ENCODE results near the gene OPN4. TPM values are rescaled to one million over a fixed set of nuclear protein-coding genes. Genes with fewer than 3 reads are reported as not detected.

Gene OPN4
- total RNA-seq, 4 donors from 2014 or later: 0.34 TPM; not detected in 3

DNA sequence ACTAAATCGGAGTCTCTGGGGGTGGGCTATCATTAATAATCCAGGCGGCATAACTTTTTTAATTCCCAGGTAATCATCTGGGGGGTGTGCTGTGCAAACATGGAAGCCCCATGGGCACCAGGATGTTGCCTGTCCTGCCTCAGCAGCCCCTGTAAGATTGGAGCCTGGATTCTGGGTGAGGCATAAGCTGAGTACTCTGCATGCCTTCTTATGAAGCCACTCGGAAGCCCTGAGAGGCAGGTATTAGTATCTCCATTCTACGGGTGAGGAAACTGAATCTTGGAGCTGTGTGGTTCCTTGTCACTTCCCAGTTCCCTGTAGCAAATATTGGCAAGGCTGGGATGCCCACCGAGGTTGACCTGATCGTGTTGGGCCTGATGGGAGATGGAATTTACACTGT lies 7.4 kb upstream of the OPN4 start:
- WGBS: 71% methylated on average over 6 of the region's 6 CpGs

DNA sequence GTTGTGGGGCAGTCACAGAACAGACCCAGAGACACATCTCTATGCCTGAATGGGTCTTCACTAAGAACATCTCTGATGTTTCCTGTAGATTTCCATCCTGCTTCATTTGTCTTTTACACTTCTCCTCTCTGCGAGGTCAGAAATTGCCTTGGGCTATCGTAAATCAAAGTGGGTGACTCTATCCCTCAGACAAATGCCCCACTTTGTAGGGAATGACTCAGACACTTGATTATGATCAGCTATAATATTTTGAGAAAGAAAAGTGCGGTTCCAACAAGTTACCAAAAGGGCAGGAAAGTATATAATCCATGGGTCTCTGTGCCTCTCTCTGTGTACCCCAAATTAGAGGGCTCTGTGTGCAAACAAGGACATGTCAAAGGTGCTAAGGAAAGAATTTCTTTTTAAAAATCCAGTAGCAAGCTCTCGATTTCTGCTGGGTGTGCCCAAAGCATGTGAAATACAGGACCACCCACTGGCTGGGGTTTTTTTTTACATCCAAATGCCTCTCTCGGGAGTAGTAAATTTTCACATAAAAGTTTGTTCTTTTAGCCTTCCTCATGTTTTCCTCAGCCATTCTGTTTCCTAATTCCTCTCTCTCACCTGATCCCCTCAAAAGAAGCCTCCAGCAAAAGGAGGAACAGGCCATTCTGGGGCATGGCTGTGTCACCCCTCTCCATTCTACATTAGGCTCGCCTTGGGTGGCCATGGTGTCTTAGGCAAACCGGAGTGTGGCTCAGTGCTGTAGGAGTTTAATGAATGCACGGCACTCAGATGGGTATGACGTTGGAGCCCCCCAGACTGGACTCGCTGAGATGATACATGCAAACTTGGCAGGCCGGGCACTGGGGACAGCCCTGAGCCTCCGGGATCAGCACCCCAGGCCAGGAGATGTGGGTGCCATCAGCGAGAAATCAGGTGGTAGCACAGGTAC lies 6.3 kb upstream of the OPN4 start:
- Histone ChIP-seq H3K4me3 (no peak overlapping the region), H3K27ac (peak overlapping the region; percentile 18), H3K27me3 (no peaks in the 10 kb centered on the region), H3K4me1 (peaks cover 40% of the 10 kb centered on the region), H3K36me3 (no peaks in the 10 kb centered on the region), H3K9me3 (no peaks in the 10 kb centered on the region)
- WGBS: 60% methylated on average over 13 of the region's 13 CpGs
- TF ChIP-seq POLR2AphosphoS5 (IDR thresholded peaks at IDR 0.05) (no peak), POLR2A (IDR thresholded peaks at IDR 0.05) (no peak), EP300 (IDR thresholded peaks at IDR 0.05) (no peak)
- TF ChIP-seq, protein P1, sequence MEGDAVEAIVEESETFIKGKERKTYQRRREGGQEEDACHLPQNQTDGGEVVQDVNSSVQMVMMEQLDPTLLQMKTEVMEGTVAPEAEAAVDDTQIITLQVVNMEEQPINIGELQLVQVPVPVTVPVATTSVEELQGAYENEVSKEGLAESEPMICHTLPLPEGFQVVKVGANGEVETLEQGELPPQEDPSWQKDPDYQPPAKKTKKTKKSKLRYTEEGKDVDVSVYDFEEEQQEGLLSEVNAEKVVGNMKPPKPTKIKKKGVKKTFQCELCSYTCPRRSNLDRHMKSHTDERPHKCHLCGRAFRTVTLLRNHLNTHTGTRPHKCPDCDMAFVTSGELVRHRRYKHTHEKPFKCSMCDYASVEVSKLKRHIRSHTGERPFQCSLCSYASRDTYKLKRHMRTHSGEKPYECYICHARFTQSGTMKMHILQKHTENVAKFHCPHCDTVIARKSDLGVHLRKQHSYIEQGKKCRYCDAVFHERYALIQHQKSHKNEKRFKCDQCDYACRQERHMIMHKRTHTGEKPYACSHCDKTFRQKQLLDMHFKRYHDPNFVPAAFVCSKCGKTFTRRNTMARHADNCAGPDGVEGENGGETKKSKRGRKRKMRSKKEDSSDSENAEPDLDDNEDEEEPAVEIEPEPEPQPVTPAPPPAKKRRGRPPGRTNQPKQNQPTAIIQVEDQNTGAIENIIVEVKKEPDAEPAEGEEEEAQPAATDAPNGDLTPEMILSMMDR (IDR thresholded peaks at IDR 0.05): no peak
- DNase-seq (ENCODE audit: low spot score in 2 of 2): peak; percentile 60 to 77

More for the DNA sequence above, 7.4 kb upstream of the OPN4 start:
- Histone ChIP-seq H3K4me1 (peaks cover 43% of the 10 kb centered on the region), H3K27me3 (no peaks in the 10 kb centered on the region), H3K36me3 (no peaks in the 10 kb centered on the region), H3K27ac (no peak overlapping the region), H3K4me3 (no peak overlapping the region), H3K9me3 (no peaks in the 10 kb centered on the region)
- no peak for DNase-seq (ENCODE audit: low spot score in 2 of 2)
- TF ChIP-seq, protein P1 (IDR thresholded peaks at IDR 0.05): no peak
- no peak for TF ChIP-seq POLR2AphosphoS5 (IDR thresholded peaks at IDR 0.05)
- no peak for TF ChIP-seq EP300 (IDR thresholded peaks at IDR 0.05)
- no peak for TF ChIP-seq POLR2A (IDR thresholded peaks at IDR 0.05)

DNA sequence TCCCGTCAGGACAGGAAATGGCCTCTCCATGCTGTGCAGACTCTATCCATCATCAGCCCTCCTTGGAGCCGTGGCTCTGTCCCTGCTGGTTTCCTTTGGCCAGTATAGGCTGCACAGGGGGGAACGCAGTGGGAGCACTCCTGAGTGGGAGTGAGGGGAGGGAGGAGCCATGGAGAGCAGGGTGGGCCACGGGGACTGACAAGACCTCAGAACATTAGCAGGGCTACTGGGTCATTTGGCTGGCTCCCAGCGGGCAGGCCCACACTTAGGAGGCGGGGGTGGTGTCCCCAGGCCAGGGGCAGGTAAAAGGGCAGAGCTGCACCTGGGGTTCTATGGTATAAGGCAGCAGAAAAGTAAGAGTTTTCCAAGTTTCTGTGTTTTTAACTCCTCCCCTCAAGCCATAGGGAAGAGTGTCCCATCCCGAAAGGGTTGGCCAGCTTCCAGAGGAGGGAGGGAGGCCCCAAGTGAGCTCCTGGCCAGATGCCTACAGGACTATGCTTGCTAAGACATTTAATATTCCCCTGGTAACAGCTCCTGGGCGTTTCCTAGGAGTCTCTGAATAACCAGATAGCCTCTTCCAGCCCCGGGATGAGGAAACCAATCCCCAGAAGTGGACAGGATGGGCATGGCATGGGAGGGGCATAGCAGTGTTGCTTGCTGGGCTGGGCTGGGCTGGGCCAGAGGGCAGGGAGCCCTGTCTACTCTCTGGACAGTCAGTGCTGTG lies 5.5 kb upstream of the OPN4 start:
- DNase-seq (ENCODE audit: low spot score in 2 of 2): peak; percentile 78 to 84
- no peak overlapping the region for H3K4me3 ChIP-seq
- no peaks in the 10 kb centered on the region for H3K36me3 ChIP-seq
- H3K4me1 ChIP-seq: peaks cover 33% of the 10 kb centered on the region
- peak overlapping the region; percentile 18 for H3K27ac ChIP-seq
- WGBS: 17% methylated on average over 4 of the region's 9 CpGs
- no peaks in the 10 kb centered on the region for H3K9me3 ChIP-seq
- no peak for TF ChIP-seq POLR2A (IDR thresholded peaks at IDR 0.05)
- TF ChIP-seq, protein P1 (IDR thresholded peaks at IDR 0.05): no peak
- no peaks in the 10 kb centered on the region for H3K27me3 ChIP-seq

DNA sequence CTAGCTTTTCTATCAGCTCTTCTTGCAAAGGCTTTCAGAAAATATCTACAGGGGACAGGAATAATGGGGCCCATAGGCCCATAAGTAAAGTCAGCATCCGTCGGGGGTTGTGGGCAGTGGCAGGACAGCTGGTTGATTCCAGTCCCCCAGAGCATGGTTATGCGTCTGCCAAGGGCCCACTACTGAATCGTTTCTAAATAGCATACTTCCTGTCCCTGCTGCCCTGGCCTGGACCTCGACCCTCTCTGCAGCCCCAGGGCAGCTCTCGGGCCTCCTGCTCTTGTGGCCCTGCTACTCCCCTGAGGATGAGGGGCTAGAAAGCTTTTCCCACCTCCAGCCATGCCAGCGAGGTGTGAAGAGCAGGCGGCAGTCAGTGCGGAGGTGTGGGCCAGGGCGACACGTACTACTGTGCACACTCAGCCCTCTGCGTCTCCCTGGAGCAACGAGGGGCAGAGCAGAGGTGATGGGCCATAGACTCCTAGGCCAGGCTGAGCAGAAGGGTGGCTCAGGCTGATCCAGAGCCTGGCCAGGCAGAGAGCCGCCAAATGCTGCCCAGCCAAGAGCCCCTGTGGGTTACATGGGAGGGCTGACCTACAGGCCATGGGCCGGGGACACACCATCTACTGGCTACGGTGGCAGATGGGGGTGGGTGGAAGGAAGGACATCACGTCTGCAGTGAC lies 4.7 kb upstream of the OPN4 start:
- Histone ChIP-seq H3K27ac (no peak overlapping the region), H3K9me3 (no peaks in the 10 kb centered on the region), H3K27me3 (no peaks in the 10 kb centered on the region), H3K4me1 (peaks cover 31% of the 10 kb centered on the region), H3K36me3 (no peaks in the 10 kb centered on the region), H3K4me3 (no peak overlapping the region)
- 69% methylated on average over 12 of the region's 17 CpGs for WGBS
- no peak for TF ChIP-seq EP300 (IDR thresholded peaks at IDR 0.05)
- TF ChIP-seq POLR2AphosphoS5 (IDR thresholded peaks at IDR 0.05): no peak
- TF ChIP-seq POLR2A (IDR thresholded peaks at IDR 0.05): no peak
- TF ChIP-seq, protein P1 (IDR thresholded peaks at IDR 0.05): no peak
- DNase-seq (ENCODE audit: low spot score in 2 of 2): peak in 1 of 2 donors; percentile 62
